ENCODE data around the gene HLA-DRB1. TPM values are rescaled to one million over a fixed set of nuclear protein-coding genes. Genes with fewer than 3 reads are reported as not detected.

Gene HLA-DRB1
- polyA plus RNA-seq (2011; rRNA removed) (not detected in 2 replicates), polyA minus RNA-seq (2011; rRNA and poly(A)+ RNA removed) (not detected in 2 replicates)

- no peak for DNase-seq (ENCODE audit: low read depth)
- CTCF ChIA-PET, result no interaction called here
- POLR2A ChIA-PET, result no interaction called here
- no peak for TF ChIP-seq CTCF (IDR thresholded peaks at IDR 0.05; ENCODE audit: insufficient read depth, low read depth, low read length)
- H3K27me3 ChIP-seq (ENCODE audit: control insufficient read depth, insufficient read depth, low read length), result no peaks in the 10 kb centered on the region
- H3K4me3 ChIP-seq (ENCODE audit: low read depth, low read length), result no peak within 1 kb of the TSS
- no peaks in the 10 kb centered on the region for H3K36me3 ChIP-seq (ENCODE audit: control insufficient read depth, insufficient read depth, low read length)
Measured at GRCh38 chr6:32589596-32590449, at the start of gene HLA-DRB1. HLA-DRB1 (minus strand) TSS chr6:32589848; CDS start chr6:32589742, 106 bp downstream.

- ChIA-PET POLR2A (no interaction called here), CTCF (no interaction called here)
- Histone ChIP-seq H3K27me3 (ENCODE audit: control insufficient read depth, insufficient read depth, low read length) (0 out of 2 replicates have a peak, but pooled peaks cover 2% of the 10 kb centered on the region), H3K36me3 (ENCODE audit: control insufficient read depth, insufficient read depth, low read length) (no peaks in the 10 kb centered on the region), H3K4me3 (ENCODE audit: low read depth, low read length) (no peak overlapping the region)
- no peak for DNase-seq (ENCODE audit: low read depth)
- TF ChIP-seq CTCF (IDR thresholded peaks at IDR 0.05; ENCODE audit: insufficient read depth, low read depth, low read length), result no peak
Measured at GRCh38 chr6:32638532-32639219, 49.0 kb upstream of the HLA-DRB1 start.

- TF ChIP-seq CTCF (IDR thresholded peaks at IDR 0.05; ENCODE audit: insufficient read depth, low read depth, low read length), result no peak
- POLR2A ChIA-PET, result no interaction called here
- DNase-seq (ENCODE audit: low read depth), result no peak
- Histone ChIP-seq H3K36me3 (ENCODE audit: control insufficient read depth, insufficient read depth, low read length) (no peaks in the 10 kb centered on the region), H3K4me3 (ENCODE audit: low read depth, low read length) (no peak overlapping the region), H3K27me3 (ENCODE audit: control insufficient read depth, insufficient read depth, low read length) (0 out of 2 replicates have a peak, but pooled peaks cover 2% of the 10 kb centered on the region)
- CTCF ChIA-PET, result no interaction called here
Measured at GRCh38 chr6:32637883-32638282, 48.2 kb upstream of the HLA-DRB1 start.

- Histone ChIP-seq H3K4me3 (ENCODE audit: low read depth, low read length) (no peak within 1 kb of the TSS), H3K36me3 (ENCODE audit: control insufficient read depth, insufficient read depth, low read length) (no peaks in the 10 kb centered on the region), H3K27me3 (ENCODE audit: control insufficient read depth, insufficient read depth, low read length) (0 out of 2 replicates have a peak, but pooled peaks cover 2% of the 10 kb centered on the region)
- ChIA-PET POLR2A (no interaction called here), CTCF (no interaction called here)
- no peak for TF ChIP-seq CTCF (IDR thresholded peaks at IDR 0.05; ENCODE audit: insufficient read depth, low read depth, low read length)
- no peak for DNase-seq (ENCODE audit: low read depth)
Measured at GRCh38 chr6:32637219-32637880, 47.7 kb upstream of the HLA-DRB1 start, which contains the start of gene HLA-DQA1. HLA-DQA1 (plus strand) TSS chr6:32637406; CDS start chr6:32637459, 53 bp downstream.
